HG03064 (cell line): Measurements from ENCODE around the gene IL1RN.

Experiments used
- ATAC-seq: cut with Tn5 transposase; IDR thresholded peaks from one replicate; pipeline ENCODE4 v1.9.1; 2021; ENCODE audit warnings: low read depth; ENCODE audit not compliant: unreplicated experiment

IL1RN gene

DNA sequence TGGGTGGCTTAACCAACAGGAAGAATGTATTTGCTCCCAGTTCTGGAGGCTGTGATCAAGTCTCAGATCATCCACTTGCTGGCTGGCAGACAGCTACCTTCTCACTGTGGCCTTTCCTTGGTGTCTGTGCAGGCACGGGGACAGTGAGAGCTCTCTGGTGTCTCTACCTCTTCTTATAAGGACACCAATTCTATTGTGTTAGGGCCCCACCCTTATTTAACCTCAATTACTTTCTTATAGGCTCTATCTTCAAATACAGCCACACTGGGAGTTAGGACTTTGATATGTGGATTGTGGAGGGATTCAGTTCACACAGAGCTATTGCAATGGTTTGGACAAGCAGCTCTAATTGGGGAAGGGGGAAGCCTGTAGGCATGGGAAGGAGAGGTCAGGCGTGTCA is 25.3 kb upstream of the IL1RN start:
- ATAC-seq: no peak

DNA sequence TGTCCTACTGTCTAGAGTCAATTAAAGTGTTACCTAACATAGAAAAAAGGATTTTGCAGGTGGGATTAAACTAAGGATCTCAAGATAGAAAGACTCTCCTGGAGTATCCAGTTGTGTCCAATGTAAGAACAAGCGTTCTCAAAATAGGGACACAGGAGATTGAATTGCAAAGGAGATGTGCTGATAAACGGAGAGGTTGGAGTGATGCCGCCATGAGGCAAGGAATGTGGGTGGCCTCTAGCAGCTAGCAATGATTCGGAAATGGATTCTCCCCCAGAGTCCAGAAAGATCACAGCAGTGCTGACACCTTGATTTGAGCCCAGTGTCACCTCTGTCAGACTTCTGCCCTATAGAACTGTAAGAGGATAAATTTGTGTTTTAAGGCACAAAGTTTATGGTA is 24.1 kb upstream of the IL1RN start:
- ATAC-seq: no peak

DNA sequence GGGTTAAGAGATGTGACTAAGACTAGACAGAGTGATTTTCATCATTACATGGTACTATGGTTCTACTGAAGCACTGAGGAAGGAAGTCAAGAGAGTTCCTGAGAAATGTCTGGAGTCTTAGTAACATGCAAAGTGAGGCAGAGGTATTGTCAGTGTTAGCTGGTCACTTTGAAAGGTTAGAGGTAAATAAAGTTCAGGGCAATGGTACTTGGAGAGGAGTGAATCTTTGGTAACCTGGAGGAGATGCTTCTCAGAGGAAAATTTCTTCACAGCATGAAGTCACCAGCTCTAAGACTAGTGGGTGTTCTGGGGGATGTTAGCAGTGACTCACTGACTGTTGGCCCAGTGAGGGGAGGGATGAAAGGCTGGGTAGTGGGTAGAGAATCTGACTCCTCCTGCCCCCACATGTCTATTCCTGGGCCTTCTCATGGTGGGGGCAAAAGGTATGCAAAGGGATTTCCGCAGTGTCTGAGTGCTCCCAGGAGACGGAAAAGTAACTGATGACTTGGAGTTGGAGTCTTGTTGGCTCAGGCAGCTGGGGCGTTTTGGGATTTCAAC is 23.3 kb upstream of the IL1RN start:
- no peak for ATAC-seq

DNA sequence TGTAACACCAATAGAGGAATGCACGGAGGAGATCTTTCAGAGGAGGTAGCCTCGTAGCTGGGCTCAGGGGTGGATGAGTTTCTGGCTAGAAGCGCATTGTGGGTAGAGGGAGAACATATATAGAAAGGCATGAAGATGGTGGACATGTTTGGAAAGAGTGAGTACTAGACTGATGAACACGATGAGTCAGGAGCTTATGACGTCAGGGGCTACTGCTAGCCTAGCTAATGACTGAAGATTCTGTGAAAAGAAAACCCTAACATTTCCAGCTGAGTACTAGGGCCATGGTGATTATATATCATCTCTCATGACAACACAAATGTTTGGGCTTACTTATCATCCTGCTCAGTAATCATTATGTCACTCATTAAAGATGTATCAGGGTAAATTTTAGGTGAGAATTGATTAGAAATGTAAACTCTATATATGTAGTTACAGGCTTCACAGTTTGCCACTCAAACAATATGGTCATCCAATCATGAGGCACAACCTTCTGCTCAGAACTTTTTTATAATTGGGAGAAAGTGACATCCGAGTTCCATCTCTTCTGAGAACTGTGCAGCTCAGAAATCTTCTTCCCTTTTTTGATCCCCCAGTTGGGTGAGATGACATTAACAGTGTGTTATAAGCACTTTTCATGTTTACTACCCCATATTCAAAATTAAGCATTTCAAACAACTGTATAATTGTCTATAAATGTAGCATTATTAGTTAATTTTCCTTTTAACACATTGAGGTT is 22.2 kb upstream of the IL1RN start:
- ATAC-seq: no peak

DNA sequence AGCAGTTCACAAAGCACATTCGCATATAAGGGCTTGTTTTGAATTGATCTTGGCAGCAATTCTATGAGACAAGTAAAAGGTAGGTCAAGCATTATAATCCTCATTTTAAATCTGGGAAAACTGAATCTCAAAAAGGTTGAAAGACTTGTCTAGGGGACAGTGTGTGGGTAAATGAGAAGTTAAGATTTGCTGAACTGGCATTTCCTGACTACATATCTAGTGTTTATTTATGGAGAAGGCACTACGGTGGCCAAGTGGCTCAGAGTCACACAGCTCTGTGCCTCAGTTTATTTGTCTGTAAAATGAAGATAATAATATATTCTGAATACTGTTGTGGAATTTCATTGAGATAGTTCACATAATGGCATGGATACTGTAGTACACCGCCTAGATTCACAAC is 16.3 kb upstream of the IL1RN start:
- ATAC-seq: no peak

DNA sequence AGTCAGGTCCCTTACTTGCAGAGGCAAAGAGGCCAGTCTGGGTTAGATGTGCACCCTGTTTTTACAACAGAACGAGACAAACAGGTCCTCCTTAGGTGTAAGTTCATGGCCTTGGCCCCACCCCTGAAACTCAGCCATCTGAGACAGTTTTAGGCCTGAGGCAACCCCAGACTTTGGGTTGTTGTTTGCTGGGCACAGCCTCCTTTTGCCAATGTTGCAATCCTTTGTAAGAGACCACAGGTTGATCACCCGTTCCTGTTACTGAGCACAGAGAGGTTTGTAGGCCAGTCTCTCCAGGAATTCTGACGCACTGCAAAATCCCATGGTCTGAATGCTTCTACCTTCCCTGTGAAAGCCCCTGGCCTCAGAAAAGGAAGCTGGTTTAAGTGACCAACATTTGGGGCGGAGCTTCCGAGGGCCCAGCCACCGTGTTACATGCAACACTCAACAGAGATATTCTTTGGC is 15.5 kb upstream of the IL1RN start:
- ATAC-seq: no peak

DNA sequence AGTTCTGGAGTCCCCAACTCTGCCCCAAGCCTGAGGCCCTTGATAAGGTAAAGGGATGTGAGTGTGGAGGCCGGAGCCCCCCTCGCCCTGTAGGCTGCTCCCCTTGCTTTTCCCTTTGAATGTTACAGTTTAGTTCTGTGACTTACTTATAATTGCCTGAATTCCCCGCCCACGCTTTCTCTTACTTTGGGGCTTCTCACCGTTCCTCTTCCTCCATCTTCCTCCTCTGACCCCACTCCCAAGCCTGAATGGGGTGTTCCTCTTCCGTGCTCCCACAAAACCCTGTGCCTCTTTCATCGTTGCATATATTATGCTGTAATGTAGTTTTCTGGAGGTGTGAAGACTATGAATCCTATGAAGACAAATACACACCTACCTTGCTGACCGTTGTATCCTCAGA is 15.0 kb upstream of the IL1RN start:
- no peak for ATAC-seq

DNA sequence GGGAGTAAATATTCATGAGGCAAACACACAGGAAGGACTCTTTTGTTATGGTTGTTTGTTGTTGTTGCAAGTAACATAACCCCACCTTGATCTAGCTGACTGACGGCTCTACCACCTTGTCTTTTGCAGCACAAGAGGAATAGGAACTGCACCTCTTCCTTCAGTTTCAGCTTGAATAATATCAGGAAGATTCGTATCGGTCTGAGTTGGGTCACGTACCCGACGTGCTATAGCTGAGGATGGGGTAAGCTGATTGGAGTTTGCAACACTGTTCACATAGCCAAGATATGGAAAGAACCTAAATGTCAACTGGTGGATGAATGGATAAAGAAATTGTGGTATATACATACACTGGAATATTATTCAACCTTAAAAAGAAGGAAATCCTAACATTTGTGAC is 14.5 kb upstream of the IL1RN start:
- no peak for ATAC-seq

DNA sequence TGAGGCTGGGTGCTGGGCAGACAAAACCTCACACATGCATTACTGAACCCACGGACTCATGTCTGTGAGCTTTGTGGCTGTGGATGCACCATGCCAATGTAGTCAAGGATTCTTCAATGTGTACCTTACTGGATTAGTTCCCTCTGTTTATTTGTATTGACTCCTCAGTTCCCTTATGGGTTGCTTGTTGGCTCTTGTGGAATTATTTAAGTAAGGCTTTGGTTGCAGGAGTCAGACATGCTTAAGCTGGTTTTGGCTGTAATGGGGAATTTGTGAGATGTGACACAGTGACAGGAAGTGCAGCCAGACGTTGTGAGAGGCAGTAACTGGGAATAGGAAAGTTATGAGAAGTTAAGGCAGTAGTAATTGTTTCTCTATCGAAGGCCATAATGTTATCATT is 13.6 kb upstream of the IL1RN start:
- no peak for ATAC-seq

DNA sequence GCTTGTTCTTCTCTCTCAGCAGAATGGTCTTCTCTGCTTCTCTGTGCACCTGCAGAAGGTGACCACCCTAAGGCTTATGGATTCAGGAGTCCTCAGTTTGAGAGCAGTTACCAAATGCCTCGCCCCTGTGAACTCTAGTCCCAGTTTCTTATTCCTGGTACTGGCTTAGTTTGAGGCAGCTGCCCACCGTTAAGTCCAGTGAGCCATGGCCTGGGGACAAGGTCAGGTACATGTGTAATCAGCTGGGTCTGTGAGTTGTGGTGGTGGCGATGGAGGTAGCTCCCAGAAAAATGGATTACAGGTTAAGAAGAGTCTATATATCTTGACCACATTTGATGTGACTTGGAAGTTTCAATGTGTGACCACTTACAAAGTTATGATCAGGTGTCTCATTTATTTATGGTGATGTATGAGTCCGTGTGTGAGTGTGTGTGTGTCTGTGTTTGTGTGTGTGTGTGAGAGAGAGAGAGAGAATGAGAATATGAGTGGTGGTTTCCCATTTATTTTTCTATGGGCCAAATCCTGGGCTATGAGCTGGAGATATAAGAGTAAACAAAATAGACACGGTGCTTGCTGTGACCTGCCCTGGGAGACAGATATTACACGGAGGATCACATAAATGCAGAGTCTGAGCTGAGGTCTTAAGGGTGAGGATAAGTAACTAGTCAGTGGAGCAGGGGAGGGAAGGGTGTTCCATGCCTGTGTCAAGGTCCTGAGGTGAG is 13.0 kb upstream of the IL1RN start:
- no peak for ATAC-seq

DNA sequence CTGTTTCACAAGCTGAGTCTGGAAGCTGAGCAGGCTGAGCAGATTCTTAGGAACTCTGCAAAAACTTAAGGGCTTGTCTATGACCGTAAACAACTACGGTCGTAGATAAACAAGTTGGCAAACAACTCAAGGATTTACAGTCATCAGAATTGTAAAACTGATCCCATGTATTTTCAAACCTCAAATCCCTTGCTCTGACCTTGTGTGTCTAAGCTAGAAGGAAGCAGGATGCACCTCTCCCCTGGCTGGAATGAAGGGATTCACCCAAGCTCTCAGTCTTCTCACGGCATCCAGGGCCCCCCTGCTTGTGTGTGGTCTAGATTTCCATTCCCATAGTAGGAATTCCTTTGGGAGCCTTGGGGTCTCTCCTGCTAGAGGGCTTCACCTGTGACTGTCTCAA is 12.4 kb upstream of the IL1RN start:
- no peak for ATAC-seq

DNA sequence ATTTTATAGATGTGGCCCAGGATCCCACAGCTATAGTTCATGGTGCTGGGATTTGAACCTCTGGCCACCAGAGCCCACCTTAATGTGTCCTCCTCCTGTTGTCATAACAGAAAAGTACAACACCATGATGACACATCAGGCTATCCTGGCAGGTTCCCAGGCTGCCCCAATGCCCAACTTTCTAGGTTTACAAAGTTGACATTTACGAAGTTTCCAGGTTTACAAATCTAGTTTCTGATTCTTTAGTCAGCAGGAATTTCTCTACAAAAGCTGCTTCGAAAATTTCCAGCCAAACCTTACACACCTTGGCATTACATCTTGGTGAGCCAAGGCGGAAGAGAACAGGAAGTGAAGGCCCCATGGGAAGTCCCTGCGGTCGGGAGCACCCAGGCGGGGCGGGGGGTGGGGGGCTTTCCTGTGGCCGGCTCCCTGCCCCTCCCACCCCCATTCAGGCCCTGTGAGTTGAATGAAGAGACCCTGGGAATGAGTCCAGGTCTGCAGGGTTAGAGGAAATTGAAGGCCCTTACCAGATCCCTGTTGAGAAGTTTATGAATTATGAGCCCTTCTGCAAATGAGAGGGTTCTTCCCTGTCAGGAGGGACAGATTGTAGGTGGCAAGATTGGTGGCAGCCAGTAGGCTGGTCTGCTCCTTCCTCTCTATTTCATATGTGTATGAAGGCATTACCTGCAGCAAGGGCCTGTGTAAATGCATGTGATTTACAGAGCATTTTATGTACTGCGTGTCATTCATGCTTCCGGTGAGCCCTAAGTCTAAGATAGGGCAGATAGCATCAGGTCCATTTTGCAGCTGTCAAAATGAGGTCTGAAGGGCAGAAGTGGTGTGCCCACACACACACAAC is 11.1 kb upstream of the IL1RN start:
- no peak for ATAC-seq

DNA sequence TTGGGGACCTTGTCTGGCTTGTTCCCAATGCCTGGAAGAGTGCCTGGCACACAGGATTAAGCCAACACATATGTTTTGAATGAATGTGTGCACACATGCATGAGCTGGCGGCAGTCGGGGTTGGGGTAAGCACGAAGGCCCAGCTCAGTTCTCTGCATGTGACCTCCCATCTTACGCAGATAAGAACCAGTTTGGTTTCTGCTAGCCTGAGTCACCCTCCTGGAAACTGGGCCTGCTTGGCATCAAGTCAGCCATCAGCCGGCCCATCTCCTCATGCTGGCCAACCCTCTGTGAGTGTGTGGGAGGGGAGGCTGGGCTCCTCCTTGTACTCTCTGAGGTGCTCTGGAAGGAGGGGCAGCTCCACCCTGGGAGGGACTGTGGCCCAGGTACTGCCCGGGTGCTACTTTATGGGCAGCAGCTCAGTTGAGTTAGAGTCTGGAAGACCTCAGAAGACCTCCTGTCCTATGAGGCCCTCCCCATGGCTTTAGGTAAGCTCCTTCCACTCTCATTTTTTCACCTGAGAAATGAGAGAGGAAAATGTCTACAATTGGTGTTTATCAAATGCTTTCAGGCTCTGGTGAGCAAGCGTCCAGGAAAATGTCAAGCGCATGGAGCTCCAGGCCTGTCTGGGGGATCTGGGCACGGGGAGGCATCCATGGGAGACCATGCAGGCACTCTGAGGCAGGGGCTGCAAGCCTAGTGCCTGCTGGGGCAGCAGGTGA is 9.7 kb upstream of the IL1RN start:
- ATAC-seq: no peak

DNA sequence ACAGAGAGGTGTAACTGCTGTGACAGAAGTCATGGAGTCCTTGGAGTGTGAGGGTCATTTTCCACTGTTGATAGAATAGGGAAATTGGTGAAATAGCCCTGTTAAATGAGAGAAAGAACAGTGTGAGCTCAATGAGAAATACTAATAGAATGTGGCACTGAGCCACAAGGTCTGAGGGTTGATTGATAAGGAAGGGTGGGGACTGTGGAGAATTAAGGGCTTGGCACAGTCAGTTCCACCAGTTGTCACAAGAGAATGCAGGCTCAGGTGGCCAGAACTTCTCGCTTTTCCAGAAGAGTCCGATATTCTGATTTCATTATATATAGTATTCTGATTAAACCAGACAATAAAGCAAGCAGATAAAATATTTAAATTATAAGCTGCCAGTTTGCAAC is 9.1 kb upstream of the IL1RN start:
- ATAC-seq: no peak

DNA sequence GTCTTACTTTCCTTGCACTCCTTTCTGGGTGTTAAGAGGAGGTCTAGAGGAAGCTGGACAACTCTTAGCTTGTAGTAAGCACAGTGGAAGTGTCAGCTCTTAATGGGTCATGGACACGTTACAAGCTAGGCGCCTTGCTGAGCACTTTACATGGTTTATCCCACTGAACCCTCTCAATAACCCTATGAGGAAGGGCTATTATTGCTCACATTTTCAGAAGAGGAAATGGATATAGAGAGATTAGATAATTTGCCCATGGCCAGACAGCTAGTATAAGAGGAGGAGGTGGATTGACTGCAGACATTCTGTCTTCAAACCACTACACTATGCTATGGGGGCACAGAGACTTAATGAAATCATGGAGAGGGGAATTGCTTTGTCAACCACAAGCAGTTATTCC is 8.3 kb upstream of the IL1RN start:
- no peak for ATAC-seq

DNA sequence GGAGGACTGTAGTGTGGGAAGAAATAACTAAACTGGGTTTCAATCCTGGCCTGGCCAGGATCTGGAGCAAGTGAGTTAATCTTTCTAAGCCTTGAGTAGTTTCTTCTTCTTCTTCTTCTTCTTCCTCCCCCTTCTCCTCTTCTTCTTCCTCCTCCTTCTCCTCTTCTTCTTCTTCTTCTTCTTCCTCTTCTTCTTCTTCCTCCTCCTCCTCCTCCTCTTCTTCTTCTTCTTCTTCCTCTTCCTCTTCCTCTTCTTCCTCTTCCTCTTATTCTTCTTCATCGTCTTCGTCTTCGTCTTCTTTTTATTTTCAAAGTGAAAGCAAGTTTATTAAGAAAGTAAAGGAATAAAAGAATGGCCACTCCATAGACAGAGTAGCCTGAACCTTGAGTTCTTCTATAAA is 6.5 kb upstream of the IL1RN start:
- no peak for ATAC-seq

DNA sequence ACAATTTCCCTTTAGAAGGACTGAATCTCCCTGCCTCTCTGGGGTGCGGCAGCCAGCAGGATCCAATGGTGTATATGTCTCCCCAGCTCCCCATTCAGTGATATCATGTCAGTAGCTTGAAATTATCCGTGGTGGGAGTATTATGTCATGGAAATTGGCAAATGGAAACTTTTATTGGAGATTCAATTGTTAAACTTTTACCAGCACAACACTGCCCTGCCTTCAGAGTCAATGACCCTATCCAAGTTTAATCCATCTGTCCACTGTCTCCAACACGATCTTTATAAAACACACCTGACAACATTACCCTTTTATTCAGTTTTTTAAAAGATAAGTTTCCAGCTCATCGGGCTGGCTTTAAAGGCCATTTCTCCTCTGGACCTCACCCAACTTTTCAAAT is 5.0 kb upstream of the IL1RN start:
- ATAC-seq: no peak

DNA sequence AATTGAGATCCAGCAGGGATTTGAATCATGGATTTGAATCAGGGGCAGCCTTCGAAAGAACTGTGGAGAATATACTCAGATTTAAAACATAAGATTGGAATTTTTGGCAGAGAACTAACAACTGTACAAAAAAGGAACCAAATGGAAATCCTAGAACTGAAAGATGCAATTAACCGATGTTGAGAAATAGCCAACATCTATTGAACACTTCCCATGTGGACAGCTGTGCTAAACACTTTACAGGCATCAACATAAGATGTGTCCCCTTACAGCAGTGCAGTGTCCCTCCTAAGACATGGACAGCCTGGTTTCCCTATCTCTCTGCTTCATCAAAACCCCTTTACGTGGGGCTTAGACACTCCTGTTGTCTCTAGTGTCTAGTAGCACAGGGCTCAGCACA is 3.7 kb upstream of the IL1RN start:
- ATAC-seq: no peak

DNA sequence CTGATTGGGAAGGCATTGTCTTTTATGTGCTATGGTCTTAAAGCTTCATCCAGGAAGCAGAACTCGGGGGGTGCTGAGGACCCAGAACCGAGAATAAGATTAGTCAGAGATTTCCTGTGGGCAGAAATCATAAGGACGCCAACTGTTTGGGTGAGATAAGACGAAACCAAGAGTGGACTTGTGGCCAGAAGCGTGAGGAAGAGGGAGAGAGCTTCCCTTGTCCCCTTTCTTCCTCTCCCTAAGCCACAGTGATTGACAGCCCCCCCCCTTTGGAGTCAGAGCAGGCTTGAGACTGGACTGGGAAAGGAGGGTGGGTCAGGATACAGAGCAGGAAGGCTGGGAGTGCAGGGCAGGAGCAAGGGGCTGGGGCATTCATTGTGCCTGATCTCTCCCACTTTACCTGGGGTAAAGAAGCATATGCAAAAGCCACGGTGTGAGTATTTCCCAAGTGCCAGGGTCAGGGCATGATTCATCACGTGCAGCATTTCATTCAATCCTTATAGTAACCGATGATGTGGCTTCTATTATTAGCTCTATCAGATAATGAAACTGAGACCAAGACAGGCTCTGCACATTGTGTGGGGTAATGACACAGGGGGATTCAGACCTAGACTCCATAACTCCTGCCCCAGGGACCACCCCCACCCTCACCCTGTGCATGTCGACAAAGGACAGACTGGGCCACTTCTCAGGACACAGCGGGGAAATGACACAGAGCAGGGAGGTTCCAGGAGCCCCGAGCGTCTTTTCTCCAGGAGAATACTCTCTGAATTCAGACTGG is 3.0 kb upstream of the IL1RN start:
- ATAC-seq: no peak
